ENCODE measurements around the gene PPP3CB.

Gene PPP3CB

GRCh38 chr10:73480158-73480557 is 15.7 kb downstream of the PPP3CB start:
- Mint-ChIP-seq H3K27ac (no peak overlapping the region), H3K4me1 (no peaks in the 10 kb centered on the region), H3K9me3 (no peaks in the 10 kb centered on the region), H3K36me3 (ENCODE audit: low read depth) (peaks cover 45% of the 10 kb centered on the region), H3K4me3 (no peak overlapping the region), H3K27me3 (ENCODE audit: low read depth) (no peaks in the 10 kb centered on the region)
- TF ChIP-seq CTCF (IDR thresholded peaks at IDR 0.05; ENCODE audit: unreplicated experiment in 3 of 3): no peak

- Mint-ChIP-seq H3K9me3 (no peaks in the 10 kb centered on the region), H3K4me3 (no peak overlapping the region), H3K4me1 (no peaks in the 10 kb centered on the region), H3K27me3 (ENCODE audit: low read depth) (no peaks in the 10 kb centered on the region), H3K27ac (no peak overlapping the region), H3K36me3 (ENCODE audit: low read depth) (peaks cover 44% of the 10 kb centered on the region)
- TF ChIP-seq CTCF (IDR thresholded peaks at IDR 0.05; ENCODE audit: unreplicated experiment in 3 of 3): no peak
Measured at GRCh38 chr10:73478636-73479035, 17.2 kb downstream of the PPP3CB start.

- no peak for TF ChIP-seq CTCF (IDR thresholded peaks at IDR 0.05; ENCODE audit: unreplicated experiment in 3 of 3)
- Mint-ChIP-seq H3K27ac (no peak overlapping the region), H3K36me3 (ENCODE audit: low read depth) (peaks cover 56% of the 10 kb centered on the region), H3K9me3 (no peaks in the 10 kb centered on the region), H3K27me3 (ENCODE audit: low read depth) (no peaks in the 10 kb centered on the region), H3K4me1 (peaks cover 34% of the 10 kb centered on the region), H3K4me3 (no peak overlapping the region)
Measured at GRCh38 chr10:73471226-73471625, 24.6 kb downstream of the PPP3CB start.

GRCh38 chr10:73469579-73469978 is 26.2 kb downstream of the PPP3CB start:
- peaks cover 58% of the 10 kb centered on the region for H3K36me3 Mint-ChIP-seq (ENCODE audit: low read depth)

GRCh38 chr10:73467206-73467605 is 28.6 kb downstream of the PPP3CB start:
- Mint-ChIP-seq H3K36me3 (ENCODE audit: low read depth) (peaks cover 62% of the 10 kb centered on the region), H3K4me1 (peaks cover 37% of the 10 kb centered on the region), H3K27ac (peak overlapping the region in 2 of 3 experiments; percentile 22 to 45), H3K9me3 (no peaks in the 10 kb centered on the region), H3K27me3 (ENCODE audit: low read depth) (no peaks in the 10 kb centered on the region), H3K4me3 (peak overlapping the region in 1 of 3 experiments; percentile 32)
- TF ChIP-seq CTCF (IDR thresholded peaks at IDR 0.05; ENCODE audit: unreplicated experiment in 3 of 3): no peak

More at GRCh38 chr10:73469579-73469978, 26.2 kb downstream of the PPP3CB start:
- no peak overlapping the region for H3K4me3 Mint-ChIP-seq
- no peak for TF ChIP-seq CTCF (IDR thresholded peaks at IDR 0.05; ENCODE audit: unreplicated experiment in 3 of 3)
- no peaks in the 10 kb centered on the region for H3K9me3 Mint-ChIP-seq
- H3K4me1 Mint-ChIP-seq: peaks cover 37% of the 10 kb centered on the region
- H3K27ac Mint-ChIP-seq: peak overlapping the region in 1 of 3 experiments; percentile 4
- no peaks in the 10 kb centered on the region for H3K27me3 Mint-ChIP-seq (ENCODE audit: low read depth)

- no peaks in the 10 kb centered on the region for H3K27me3 Mint-ChIP-seq (ENCODE audit: low read depth)
- peak overlapping the region in 2 of 3 experiments; percentile 7 to 37 for H3K27ac Mint-ChIP-seq
- peak overlapping the region in 1 of 3 experiments; percentile 74 for H3K4me3 Mint-ChIP-seq
- no peaks in the 10 kb centered on the region for H3K9me3 Mint-ChIP-seq
- peaks cover 60% of the 10 kb centered on the region for H3K36me3 Mint-ChIP-seq (ENCODE audit: low read depth)
- TF ChIP-seq CTCF (IDR thresholded peaks at IDR 0.05; ENCODE audit: unreplicated experiment in 3 of 3): no peak
- H3K4me1 Mint-ChIP-seq: peaks cover 29% of the 10 kb centered on the region
Measured at GRCh38 chr10:73465978-73466726, 29.7 kb downstream of the PPP3CB start.

All from nephron (organoid).